Measurements from ENCODE around the gene WDR88. TPM values are rescaled to one million over a fixed set of nuclear protein-coding genes. Genes with fewer than 3 reads are reported as not detected.
A peak's percentile ranks its signal among the peaks of the same experiment; 100 is the strongest.
"Not testable (repeated sequence)": the region's sequence is repeated elsewhere in the genome, so short reads cannot be mapped to it uniquely, and the experiment has no call there.

Gene WDR88
- total RNA-seq, 2 donors from 2014 or later: not detected

- H3K36me3 Mint-ChIP-seq: peaks cover 22% of the 10 kb centered on the region
- no peaks in the 10 kb centered on the region for H3K27me3 Mint-ChIP-seq
- H3K27ac Mint-ChIP-seq: no peak overlapping the region
- H3K4me3 Mint-ChIP-seq: no peak overlapping the region
- ATAC-seq: no peak
- no peaks in the 10 kb centered on the region for H3K4me1 Mint-ChIP-seq (ENCODE audit: low read depth in 2 of 2)
- no peaks in the 10 kb centered on the region for H3K9me3 Mint-ChIP-seq
- no peak for DNase-seq (ENCODE audit: low spot score)
These were observed 20.3 kb upstream of the WDR88 start for GRCh38 chr19:33111587-33111986.

DNA sequence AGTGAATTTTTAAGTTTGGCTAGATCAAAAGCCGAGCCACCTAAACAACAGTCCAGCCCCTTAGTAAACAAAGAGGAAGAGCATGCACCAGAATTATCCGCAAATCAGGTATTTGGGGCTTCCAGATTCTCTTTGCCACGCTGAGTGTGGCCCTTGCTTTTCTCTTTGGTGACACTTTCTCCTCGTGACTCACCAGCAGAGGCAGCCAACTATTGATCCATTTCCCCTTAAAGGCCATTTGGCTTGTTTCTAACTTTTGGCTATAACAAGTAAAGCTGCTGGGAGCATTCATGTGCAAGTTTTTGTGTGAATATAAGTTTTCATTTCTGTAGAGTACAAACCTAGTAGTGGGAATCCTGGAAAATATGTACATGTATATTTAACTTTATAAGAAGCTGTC is 17.6 kb upstream of the WDR88 start:
- Mint-ChIP-seq H3K27ac (no peak overlapping the region), H3K4me3 (no peak overlapping the region), H3K9me3 (no peaks in the 10 kb centered on the region), H3K27me3 (no peaks in the 10 kb centered on the region), H3K4me1 (ENCODE audit: low read depth in 2 of 2) (no peaks in the 10 kb centered on the region), H3K36me3 (peaks cover 29% of the 10 kb centered on the region)
- no peak for ATAC-seq
- DNase-seq (ENCODE audit: low spot score): no peak

DNA sequence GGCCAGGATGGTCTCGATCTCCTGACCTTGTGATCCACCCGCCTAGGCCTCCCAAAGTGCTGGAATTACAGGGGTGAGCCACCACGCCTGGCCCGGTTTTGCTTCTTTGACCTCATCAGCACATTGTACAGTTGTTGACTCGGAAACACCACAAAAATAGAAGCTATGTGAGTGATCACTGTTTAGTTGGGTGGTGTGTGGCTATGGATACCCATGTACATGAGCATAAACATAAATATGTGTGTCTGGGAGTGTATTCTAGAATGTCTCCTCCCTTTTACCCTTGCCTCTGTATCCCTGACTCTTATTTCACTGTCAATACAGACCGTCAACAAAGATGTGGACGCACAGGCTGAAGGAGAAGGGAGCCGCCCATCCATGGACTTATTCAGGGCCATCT is 14.4 kb upstream of the WDR88 start:
- no peaks in the 10 kb centered on the region for H3K27me3 Mint-ChIP-seq
- H3K4me3 Mint-ChIP-seq: no peak overlapping the region
- no peaks in the 10 kb centered on the region for H3K9me3 Mint-ChIP-seq
- peaks cover 18% of the 10 kb centered on the region for H3K36me3 Mint-ChIP-seq
- ATAC-seq: no peak
- H3K4me1 Mint-ChIP-seq (ENCODE audit: low read depth in 2 of 2): no peaks in the 10 kb centered on the region
- no peak for DNase-seq (ENCODE audit: low spot score)
- H3K27ac Mint-ChIP-seq: no peak overlapping the region

DNA sequence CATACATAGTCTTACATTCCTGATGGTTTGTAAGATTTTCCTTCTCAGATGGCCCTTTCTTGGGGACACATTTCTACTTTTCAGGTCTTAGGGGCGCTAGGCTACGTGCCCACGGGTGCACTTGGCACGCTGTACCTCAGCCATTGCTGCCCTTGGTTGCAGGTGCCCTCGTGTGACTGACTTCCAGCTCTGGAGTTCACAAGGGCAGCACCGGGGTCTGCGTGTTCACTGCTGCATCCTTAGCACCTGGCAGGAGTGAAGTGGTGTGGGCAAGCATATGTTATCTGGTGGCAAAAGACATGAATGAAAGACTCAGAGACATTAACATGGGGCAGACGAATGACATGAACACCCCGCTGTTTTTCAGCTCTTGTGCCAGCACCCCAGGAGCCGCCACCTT is 13.3 kb upstream of the WDR88 start:
- Mint-ChIP-seq H3K9me3 (no peaks in the 10 kb centered on the region), H3K27me3 (no peaks in the 10 kb centered on the region), H3K27ac (no peak overlapping the region), H3K36me3 (peaks cover 18% of the 10 kb centered on the region), H3K4me3 (no peak overlapping the region), H3K4me1 (ENCODE audit: low read depth in 2 of 2) (no peaks in the 10 kb centered on the region)
- no peak for ATAC-seq
- no peak for DNase-seq (ENCODE audit: low spot score)

GRCh38 chr19:33124207-33125098 is 7.5 kb upstream of the WDR88 start:
- H3K4me3 Mint-ChIP-seq: no peak overlapping the region
- H3K4me1 Mint-ChIP-seq (ENCODE audit: low read depth in 2 of 2): peaks cover 5 to 8% of the 10 kb centered on the region in 2 donors
- peaks cover 9% of the 10 kb centered on the region for H3K36me3 Mint-ChIP-seq
- H3K27me3 Mint-ChIP-seq: no peaks in the 10 kb centered on the region
- DNase-seq (ENCODE audit: low spot score) (no peak), ATAC-seq (peak in 1 of 2 donors; percentile 51)
- H3K27ac Mint-ChIP-seq: no peak overlapping the region
- no peaks in the 10 kb centered on the region for H3K9me3 Mint-ChIP-seq

DNA sequence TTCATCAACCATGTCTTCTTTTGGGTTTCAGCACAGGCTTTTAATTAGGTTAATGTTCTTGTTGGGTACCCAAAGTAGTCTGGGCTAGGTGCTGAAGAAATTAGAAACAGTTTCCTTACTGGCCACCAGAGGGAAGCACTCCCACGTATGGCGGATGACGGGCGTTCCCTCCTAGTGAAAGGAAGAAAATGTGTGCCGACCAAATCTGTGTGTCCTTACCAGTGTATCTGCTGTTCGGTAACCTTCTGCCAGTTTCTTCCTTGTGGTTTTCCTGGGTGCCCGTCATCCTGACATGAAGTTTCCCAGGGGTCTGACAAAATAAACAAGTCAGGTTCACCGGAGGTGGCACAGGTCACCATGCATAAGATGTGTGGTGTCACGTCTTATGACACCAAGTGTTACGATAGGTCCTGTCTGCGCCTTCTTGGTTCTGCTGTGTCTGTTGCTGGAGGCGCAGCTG is 6.0 kb upstream of the WDR88 start:
- H3K27ac Mint-ChIP-seq: no peak overlapping the region
- ATAC-seq: peak; percentile 79 to 83
- peaks cover 9% of the 10 kb centered on the region for H3K36me3 Mint-ChIP-seq
- no peaks in the 10 kb centered on the region for H3K27me3 Mint-ChIP-seq
- H3K4me3 Mint-ChIP-seq: no peak overlapping the region
- DNase-seq (ENCODE audit: low spot score): no peak
- H3K4me1 Mint-ChIP-seq (ENCODE audit: low read depth in 2 of 2): peaks cover 5 to 8% of the 10 kb centered on the region in 2 donors
- no peaks in the 10 kb centered on the region for H3K9me3 Mint-ChIP-seq

- DNase-seq (ENCODE audit: low spot score); H3K4me1 Mint-ChIP-seq (ENCODE audit: low read depth in 2 of 2); H3K4me3 Mint-ChIP-seq; H3K27me3 Mint-ChIP-seq; H3K27ac Mint-ChIP-seq; ATAC-seq; H3K9me3 Mint-ChIP-seq; H3K36me3 Mint-ChIP-seq: not testable (repeated sequence)
These were observed 5.2 kb upstream of the WDR88 start for GRCh38 chr19:33126712-33127111.

DNA sequence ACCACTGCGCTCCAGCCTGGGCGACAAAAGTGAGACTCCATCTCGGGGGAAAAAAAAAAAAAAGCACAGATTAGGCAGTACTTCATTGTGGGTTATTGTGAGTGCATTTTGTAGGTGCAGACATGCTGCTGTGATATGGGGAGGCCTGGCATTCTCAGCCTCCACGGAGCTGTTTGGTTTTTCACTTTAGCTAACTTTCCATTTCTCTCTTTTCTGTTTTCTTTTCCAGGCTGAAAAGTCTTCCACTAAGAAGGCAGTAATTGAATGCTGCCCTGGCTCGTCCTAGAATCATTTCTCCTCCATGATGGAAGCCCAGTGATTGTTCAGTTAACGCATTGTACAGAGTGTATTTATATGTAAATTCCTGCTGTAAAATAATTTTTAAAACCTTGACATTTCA is 2.0 kb upstream of the WDR88 start:
- no peak for DNase-seq (ENCODE audit: low spot score)
- Mint-ChIP-seq H3K27ac (no peak overlapping the region), H3K36me3 (peaks cover 9% of the 10 kb centered on the region)

GRCh38 chr19:33130433-33130832 is 1.5 kb upstream of the WDR88 start:
- Mint-ChIP-seq H3K27ac (no peak overlapping the region), H3K27me3 (peaks cover 0 to 5% of the 10 kb centered on the region in 2 donors), H3K4me1 (ENCODE audit: low read depth in 2 of 2) (peaks cover 11 to 13% of the 10 kb centered on the region in 2 donors), H3K4me3 (no peak overlapping the region), H3K36me3 (peaks cover 9% of the 10 kb centered on the region), H3K9me3 (no peaks in the 10 kb centered on the region)
- DNase-seq (ENCODE audit: low spot score): no peak
- ATAC-seq: no peak

More for the DNA sequence above, 2.0 kb upstream of the WDR88 start:
- Mint-ChIP-seq H3K27me3 (peaks cover 0 to under 1% of the 10 kb centered on the region in 2 donors), H3K4me1 (ENCODE audit: low read depth in 2 of 2) (peaks cover 7 to 8% of the 10 kb centered on the region in 2 donors), H3K4me3 (no peak overlapping the region), H3K9me3 (no peaks in the 10 kb centered on the region)
- ATAC-seq: no peak

GRCh38 chr19:33132425-33132824 is 511 bp downstream of the WDR88 start:
- peaks cover 5% of the 10 kb centered on the region for H3K36me3 Mint-ChIP-seq
- H3K4me3 Mint-ChIP-seq: no peak overlapping the region
- H3K9me3 Mint-ChIP-seq: no peaks in the 10 kb centered on the region
- H3K27ac Mint-ChIP-seq: no peak overlapping the region
- peak in 1 of 2 donors; percentile 6 for ATAC-seq
- peaks cover 6% of the 10 kb centered on the region in 2 donors for H3K4me1 Mint-ChIP-seq (ENCODE audit: low read depth in 2 of 2)
- H3K27me3 Mint-ChIP-seq: peaks cover 0 to 5% of the 10 kb centered on the region in 2 donors
- no peak for DNase-seq (ENCODE audit: low spot score)

DNA sequence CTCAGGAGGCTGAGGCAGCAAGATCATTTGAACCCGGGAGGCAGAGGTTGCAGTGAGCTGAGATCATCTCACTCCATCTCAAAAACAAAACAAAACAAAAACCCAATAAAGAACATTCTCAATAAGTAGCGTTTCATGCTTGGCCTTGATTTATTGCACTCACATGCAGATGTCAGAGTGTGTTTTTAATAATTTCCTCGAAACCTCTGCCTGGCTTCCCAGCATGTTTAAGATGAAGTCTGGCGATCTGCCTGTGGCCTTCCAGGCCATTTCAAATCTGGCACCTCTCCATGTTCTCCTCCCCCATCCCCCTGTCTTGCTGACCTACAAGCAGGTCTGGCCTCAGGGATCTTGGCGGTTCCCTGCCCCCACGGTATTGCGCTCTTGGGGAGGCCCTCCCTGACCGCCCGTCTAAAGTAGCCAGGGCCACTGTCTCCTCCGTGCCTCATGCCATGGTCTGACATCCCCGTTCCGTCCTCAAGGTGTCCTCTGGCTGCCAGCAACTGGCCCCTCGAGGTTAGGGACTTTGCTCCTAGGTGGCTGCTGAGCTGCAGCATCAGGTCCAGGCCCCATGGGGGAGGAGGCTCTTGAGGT is 1.6 kb downstream of the WDR88 start:
- DNase-seq (ENCODE audit: low spot score): no peak
- no peak for ATAC-seq
- H3K36me3 Mint-ChIP-seq: peaks cover 4% of the 10 kb centered on the region
- H3K4me3 Mint-ChIP-seq: no peak overlapping the region
- H3K27me3 Mint-ChIP-seq: peaks cover 0 to 5% of the 10 kb centered on the region in 2 donors
- peaks cover 6% of the 10 kb centered on the region in 2 donors for H3K4me1 Mint-ChIP-seq (ENCODE audit: low read depth in 2 of 2)
- H3K27ac Mint-ChIP-seq: no peak overlapping the region
- H3K9me3 Mint-ChIP-seq: no peaks in the 10 kb centered on the region

DNA sequence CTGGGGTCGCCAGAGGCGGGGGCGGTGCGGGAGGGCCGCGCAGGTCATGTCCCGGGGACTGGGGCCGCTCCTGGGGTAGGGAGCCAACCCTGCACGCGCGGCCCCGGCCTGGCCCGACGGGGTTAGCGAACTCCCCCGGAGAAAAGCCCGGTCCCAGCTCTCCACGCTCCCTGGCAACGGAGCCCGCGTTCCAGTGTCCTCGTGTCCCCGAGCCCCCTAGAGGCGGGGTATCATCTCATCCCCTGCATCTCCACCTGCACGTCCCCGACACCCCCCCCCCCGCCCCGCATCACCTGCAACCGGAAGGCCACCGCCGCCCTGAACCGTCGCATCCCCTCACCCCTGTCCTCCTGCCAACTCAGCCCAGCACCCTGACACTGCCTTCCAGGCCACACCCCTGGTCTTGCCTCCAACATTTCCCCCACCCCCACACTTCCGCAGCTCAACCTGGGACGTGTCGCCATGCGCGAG is 2.7 kb downstream of the WDR88 start:
- ATAC-seq: peak in 1 of 2 donors; percentile 70
- H3K4me3 Mint-ChIP-seq: no peak overlapping the region
- no peaks in the 10 kb centered on the region for H3K36me3 Mint-ChIP-seq
- H3K4me1 Mint-ChIP-seq (ENCODE audit: low read depth in 2 of 2): peaks cover 6% of the 10 kb centered on the region in 2 donors
- H3K27ac Mint-ChIP-seq: no peak overlapping the region
- no peaks in the 10 kb centered on the region for H3K9me3 Mint-ChIP-seq
- H3K27me3 Mint-ChIP-seq: peaks cover 0 to 5% of the 10 kb centered on the region in 2 donors
- DNase-seq (ENCODE audit: low spot score): no peak

DNA sequence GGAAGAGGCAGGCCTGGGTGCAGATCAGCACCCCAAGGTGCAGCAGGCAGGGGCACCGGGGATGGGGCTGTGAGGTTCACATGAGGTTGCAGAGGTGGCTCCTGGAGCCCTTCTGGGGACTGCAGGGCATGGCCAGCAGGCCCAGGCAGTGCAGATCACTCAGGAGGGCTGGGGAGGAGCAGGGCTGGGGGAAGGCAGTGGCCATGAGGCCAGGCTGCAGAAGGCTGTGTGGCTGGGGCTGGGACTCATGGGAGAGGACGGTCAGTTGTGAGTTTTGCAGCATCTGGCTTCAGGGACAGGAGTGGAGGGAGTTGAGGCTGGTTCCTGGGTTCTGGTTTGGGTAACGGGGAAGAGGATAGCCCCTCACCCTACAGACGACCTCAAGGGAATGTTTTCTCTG is 7.3 kb downstream of the WDR88 start:
- peaks cover 0 to 5% of the 10 kb centered on the region in 2 donors for H3K27me3 Mint-ChIP-seq
- no peak overlapping the region for H3K27ac Mint-ChIP-seq
- peaks cover 11% of the 10 kb centered on the region in 2 donors for H3K4me1 Mint-ChIP-seq (ENCODE audit: low read depth in 2 of 2)
- H3K9me3 Mint-ChIP-seq: no peaks in the 10 kb centered on the region
- ATAC-seq (peak in 1 of 2 donors; percentile 13), DNase-seq (ENCODE audit: low spot score) (no peak)
- no peak overlapping the region for H3K4me3 Mint-ChIP-seq
- no peaks in the 10 kb centered on the region for H3K36me3 Mint-ChIP-seq

- Mint-ChIP-seq H3K4me3 (no peak overlapping the region), H3K27ac (no peak overlapping the region), H3K9me3 (no peaks in the 10 kb centered on the region), H3K36me3 (no peaks in the 10 kb centered on the region), H3K27me3 (no peaks in the 10 kb centered on the region), H3K4me1 (ENCODE audit: low read depth in 2 of 2) (peaks cover 4 to 5% of the 10 kb centered on the region in 2 donors)
- DNase-seq (ENCODE audit: low spot score) (peak; percentile 69), ATAC-seq (peak; percentile 92 to 94)
These were observed 12.0 kb downstream of the WDR88 start for GRCh38 chr19:33143897-33144405.
